ENCODE data around the gene ANKRD45.
"Not testable (repeated sequence)": the region's sequence is repeated elsewhere in the genome, so short reads cannot be mapped to it uniquely, and the experiment has no call there.

GRCh38 chr1:173701299-173701698 is 31.6 kb upstream of the ANKRD45 start:
- TF ChIP-seq POLR2A, POLR2AphosphoS5, CTCF (IDR thresholded peaks at IDR 0.05): not testable (repeated sequence)
